Neural progenitor cell (in vitro differentiated cells): ENCODE measurements around the gene TREM1.

Source experiments
- CTCF ChIP-seq: fragments of 200-600 bp; sonication (generic); IDR thresholded peaks from 2 replicates; pipeline ENCODE4 v1.5.1; 2017; ENCODE audit warnings: antibody characterized with exemption, mild to moderate bottlenecking
- EZH2phosphoT487 ChIP-seq: fragments of 200-600 bp; sonication (generic); IDR thresholded peaks from 2 replicates; pipeline ENCODE4 v1.6.1; 2017; ENCODE audit warnings: antibody characterized with exemption

- TF ChIP-seq CTCF (no peak), EZH2phosphoT487 (no peak)
These were observed 39.1 kb downstream of the TREM1 start for GRCh38 chr6:41247288-41247865.
